GM10266 (cell line): ENCODE measurements around the gene FAM219A.
"Not testable (repeated sequence)": the region's sequence is repeated elsewhere in the genome, so short reads cannot be mapped to it uniquely, and the experiment has no call there.

Experiments
- DNase-seq: peaks from one replicate; pipeline ENCODE4 v3.0.0; 2012; ENCODE audit errors: extremely low spot score
- TF ChIP-seq, protein P1 (sequence below): IDR thresholded peaks from 2 replicates; pipeline ENCODE4 v1.5.1; 2012; ENCODE audit warnings: mild to moderate bottlenecking, low read depth; ENCODE audit not compliant: control insufficient read depth, insufficient read depth; ENCODE audit errors: missing control alignments

The FAM219A gene

DNA sequence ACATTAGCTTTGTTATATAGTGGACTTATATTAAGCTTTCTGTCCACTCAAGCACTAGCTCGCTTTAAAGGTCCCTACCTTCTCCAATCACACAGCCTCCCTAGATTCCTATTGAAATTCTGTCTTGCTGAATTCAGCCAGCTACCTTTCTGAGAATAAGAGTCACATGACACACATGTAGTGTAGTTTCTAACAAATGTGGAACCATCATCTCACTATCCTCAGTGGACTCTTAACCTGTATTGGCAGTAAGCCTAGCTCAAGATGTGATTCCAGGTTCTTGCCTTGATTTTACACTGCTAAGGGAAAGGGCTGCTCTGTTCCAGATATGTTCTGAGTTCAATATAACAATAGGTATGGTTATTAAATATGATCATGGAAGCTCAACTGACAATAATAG is 11.4 kb downstream of the FAM219A start:
- TF ChIP-seq, protein P1, sequence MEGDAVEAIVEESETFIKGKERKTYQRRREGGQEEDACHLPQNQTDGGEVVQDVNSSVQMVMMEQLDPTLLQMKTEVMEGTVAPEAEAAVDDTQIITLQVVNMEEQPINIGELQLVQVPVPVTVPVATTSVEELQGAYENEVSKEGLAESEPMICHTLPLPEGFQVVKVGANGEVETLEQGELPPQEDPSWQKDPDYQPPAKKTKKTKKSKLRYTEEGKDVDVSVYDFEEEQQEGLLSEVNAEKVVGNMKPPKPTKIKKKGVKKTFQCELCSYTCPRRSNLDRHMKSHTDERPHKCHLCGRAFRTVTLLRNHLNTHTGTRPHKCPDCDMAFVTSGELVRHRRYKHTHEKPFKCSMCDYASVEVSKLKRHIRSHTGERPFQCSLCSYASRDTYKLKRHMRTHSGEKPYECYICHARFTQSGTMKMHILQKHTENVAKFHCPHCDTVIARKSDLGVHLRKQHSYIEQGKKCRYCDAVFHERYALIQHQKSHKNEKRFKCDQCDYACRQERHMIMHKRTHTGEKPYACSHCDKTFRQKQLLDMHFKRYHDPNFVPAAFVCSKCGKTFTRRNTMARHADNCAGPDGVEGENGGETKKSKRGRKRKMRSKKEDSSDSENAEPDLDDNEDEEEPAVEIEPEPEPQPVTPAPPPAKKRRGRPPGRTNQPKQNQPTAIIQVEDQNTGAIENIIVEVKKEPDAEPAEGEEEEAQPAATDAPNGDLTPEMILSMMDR: no peak
- DNase-seq: no peak

DNA sequence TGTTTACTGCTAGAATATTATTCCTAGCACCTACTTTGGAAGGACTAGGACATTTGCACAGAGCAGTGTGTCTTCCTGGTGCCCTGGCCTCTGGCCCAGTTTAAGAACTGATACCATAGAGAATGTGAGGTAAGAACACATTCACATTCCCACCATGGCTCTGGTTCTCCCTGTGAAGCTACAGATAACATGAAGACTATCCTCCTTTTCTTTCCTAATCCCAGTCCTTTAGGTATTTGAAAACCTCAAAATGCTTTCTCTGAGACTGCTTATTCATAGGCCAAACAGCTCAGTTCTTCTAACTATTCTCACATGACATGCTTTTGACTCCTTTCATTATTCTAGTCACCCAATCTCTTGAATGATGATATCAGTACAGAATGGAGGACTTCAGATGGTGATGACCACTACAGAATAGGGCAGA is 11.9 kb downstream of the FAM219A start:
- TF ChIP-seq, protein P1: no peak
- no peak for DNase-seq

DNA sequence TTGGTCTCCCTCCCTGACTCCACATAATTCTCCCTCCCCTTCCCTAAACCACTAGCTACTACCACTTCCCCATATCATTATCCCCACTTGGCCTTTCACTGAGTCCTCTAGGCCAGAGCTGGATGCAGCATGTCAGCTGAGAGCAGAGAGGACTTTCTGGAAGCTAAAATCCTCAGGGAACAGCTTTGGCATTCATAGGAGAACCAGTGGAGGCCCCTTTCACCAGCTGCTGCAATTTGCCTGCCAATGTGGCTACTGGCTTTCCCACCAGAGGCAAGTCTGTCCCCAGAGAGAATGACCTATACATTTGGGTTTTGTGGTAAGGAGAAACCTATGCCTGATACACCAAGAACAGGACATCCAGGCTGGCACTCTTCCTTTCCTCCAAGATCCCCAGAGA is 14.4 kb downstream of the FAM219A start:
- TF ChIP-seq, protein P1: no peak

DNA sequence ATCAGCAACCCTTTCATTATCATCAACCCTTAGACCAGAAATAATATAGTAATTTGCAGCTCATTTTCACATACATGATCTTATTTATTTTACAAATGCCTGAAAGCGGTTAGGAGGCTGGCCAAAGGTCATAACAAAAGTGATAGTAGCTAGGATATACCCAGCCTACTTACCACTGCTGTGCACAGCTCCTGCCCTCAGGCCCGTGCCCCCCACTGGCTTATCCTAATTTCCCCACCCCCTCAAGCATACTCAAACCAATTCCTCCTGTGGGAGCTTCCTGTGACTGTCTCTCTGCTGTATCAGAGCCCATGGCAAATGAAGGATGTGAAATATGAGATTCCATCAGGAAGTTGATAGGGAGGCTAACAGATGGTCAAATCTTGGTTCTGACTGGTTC is 14.8 kb downstream of the FAM219A start:
- DNase-seq: no peak
- TF ChIP-seq, protein P1: no peak

More for the DNA sequence above, 14.4 kb downstream of the FAM219A start:
- DNase-seq: no peak

DNA sequence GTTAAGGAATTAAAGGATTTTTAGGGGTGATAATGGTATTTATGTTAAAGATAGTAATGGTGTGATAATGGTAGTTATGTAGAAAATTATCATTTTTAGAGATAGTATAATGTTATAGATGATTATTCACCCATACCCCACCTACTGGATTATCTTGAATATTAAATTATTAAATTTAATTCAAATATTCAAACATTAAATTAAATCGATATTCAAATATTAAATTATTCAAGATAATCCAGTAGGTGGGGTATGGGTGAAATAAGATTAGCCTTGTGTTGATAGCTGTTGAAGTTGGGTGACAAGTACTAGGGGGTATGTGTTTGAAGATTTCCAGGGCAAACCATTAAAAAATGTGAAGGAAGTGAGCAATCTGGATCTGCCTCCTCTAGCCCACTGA is 15.6 kb downstream of the FAM219A start:
- TF ChIP-seq, protein P1: no peak

DNA sequence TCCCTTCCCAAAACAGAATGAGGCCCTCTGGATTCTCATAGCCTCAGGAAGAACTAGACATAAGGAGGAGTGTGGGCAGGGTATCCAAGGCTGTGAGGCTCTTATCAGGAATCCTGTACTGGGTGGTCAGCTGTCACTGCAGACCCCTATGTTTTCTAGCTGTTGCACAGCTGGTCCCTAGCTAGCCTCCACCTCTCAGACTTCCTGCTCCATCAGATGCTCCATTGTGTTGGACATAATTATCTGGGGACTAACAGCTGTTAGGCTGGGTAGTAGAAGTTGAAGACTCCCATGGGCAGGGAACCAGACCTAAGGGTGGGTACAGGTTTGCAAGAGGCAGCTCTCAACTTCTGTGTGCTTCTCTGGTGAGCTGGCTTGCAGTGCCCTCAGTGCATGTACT is 18.4 kb downstream of the FAM219A start:
- no peak for DNase-seq

More for the DNA sequence above, 15.6 kb downstream of the FAM219A start:
- DNase-seq: no peak

DNA sequence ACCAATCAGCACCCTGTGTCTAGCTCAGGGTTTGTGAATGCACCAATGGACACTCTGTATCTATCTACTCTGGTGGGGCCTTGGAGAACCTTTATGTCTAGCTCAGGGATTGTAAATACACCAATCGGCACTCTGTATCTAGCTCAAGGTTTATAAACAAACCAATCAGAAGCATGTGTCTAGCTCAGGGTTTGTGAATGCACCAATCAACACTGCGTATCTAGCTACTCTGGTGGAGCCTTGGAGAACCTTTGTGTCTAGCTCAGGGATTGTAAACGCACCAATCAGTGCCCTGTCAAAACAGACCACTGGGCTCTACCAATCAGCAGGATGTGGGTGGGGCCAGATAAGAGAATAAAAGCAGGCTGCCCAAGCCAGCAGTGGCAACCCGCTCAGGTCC is 19.9 kb downstream of the FAM219A start:
- DNase-seq: not testable (repeated sequence)

More for the DNA sequence above, 18.4 kb downstream of the FAM219A start:
- TF ChIP-seq, protein P1: no peak

DNA sequence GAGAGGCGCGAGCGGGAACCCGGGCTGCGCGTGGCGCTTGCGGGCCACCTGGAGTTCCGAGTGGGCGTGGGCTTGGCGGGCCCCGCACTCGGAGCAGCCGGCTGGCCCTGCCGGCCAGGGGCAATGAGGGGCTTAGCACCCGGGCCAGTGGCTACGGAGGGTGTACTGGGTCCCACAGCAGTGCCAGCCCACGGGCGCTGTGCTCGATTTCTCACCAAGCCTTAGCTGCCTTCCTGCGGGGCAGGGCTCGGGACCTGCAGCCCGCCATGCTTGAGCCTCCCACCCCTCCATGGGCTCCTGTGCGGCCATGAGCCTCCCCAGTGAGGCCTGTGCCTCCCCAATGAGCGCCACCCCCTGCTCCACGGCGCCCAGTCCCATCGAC is 20.5 kb downstream of the FAM219A start:
- not testable (repeated sequence) for DNase-seq
